ENCODE results near the gene WDR88. TPM values are rescaled to one million over a fixed set of nuclear protein-coding genes. Genes with fewer than 3 reads are reported as not detected.

The WDR88 gene
- total RNA-seq, 3 donors from 2014 or later: not detected

DNA sequence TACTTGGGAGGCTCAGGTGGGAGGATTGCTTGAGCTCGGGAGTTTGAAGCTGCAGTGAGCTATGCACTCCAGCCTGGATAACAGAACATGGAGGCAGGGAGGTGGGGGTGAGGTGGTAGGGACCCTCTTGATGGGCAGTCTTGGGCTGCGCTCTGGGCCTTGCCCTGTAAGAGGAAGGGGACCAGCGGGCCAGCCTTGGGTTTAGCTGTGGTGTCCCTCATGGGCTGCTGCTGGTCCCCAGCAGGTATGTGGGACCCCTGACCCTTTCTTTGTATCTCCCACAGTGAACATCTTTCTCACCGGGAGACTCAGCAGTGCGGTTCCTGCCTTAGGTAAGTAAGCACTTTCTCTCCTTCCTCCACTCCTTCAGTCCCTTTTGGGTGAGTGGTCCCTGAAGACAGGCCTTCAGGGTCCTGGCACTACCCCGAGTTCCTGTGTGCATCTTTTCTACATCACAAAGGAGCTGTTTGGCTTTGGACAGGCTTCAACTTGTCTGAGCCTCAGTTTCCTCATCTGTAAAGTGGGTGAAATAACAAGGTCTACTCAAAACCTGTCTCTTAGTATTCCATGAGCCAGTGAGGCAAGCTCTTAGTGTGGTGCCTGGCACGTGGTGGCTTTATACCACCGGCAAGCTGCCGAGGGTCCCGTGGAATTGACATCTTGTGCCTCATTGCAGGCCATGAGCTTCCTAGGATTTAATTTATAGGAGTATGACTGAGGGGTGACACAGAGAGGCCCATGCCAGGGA, 64.7 kb downstream of the WDR88 start:
- Histone ChIP-seq H3K27me3 (no peaks in the 10 kb centered on the region), H3K4me3 (no peak overlapping the region), H3K27ac (no peak overlapping the region), H3K36me3 (no peaks in the 10 kb centered on the region), H3K9me3 (no peaks in the 10 kb centered on the region), H3K4me1 (peaks cover 0 to 8% of the 10 kb centered on the region in 2 donors)
- DNase-seq (ENCODE audit: low spot score in 2 of 2): no peak
- TF ChIP-seq POLR2AphosphoS5 (IDR thresholded peaks at IDR 0.05): no peak
- no peak for TF ChIP-seq POLR2A (IDR thresholded peaks at IDR 0.05)
- TF ChIP-seq, protein P1, sequence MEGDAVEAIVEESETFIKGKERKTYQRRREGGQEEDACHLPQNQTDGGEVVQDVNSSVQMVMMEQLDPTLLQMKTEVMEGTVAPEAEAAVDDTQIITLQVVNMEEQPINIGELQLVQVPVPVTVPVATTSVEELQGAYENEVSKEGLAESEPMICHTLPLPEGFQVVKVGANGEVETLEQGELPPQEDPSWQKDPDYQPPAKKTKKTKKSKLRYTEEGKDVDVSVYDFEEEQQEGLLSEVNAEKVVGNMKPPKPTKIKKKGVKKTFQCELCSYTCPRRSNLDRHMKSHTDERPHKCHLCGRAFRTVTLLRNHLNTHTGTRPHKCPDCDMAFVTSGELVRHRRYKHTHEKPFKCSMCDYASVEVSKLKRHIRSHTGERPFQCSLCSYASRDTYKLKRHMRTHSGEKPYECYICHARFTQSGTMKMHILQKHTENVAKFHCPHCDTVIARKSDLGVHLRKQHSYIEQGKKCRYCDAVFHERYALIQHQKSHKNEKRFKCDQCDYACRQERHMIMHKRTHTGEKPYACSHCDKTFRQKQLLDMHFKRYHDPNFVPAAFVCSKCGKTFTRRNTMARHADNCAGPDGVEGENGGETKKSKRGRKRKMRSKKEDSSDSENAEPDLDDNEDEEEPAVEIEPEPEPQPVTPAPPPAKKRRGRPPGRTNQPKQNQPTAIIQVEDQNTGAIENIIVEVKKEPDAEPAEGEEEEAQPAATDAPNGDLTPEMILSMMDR (IDR thresholded peaks at IDR 0.05): no peak
- intact Hi-C loops (cut with DNase I; ENCODE audit: low total_unique reads): loop anchor here (5.0 kb wide), 1 partner anchor 569 kb away; no protein-coding TSS in a partner anchor

DNA sequence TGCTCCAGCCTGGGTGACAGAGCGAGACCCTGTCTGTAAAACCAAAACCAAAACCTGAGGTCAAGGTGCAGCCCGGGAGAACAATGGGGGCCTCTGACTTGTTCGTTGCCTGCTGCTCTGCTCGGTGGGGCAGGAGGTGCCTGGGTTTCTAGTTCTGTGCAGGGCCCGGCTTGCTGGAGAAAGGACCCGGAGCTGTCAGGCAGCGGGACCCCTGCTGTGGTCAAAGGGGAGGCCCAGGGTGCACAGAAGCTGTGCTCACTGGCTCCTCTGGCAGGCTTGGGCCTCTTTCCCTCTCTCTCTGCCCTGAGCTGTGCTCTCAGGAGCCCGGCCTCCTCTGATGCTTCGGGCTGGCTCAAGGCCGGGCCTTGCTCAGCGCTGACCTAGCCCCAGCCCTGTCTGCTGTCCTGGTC, 65.7 kb downstream of the WDR88 start:
- no peaks in the 10 kb centered on the region for H3K27me3 ChIP-seq
- no peak overlapping the region for H3K27ac ChIP-seq
- H3K4me3 ChIP-seq: no peak overlapping the region
- H3K36me3 ChIP-seq: no peaks in the 10 kb centered on the region
- DNase-seq (ENCODE audit: low spot score in 2 of 2): no peak
- intact Hi-C loops (cut with DNase I; ENCODE audit: low total_unique reads): loop anchor here (5.0 kb wide), 1 partner anchor 570 kb away; no protein-coding TSS in a partner anchor
- H3K4me1 ChIP-seq: peaks cover 0 to 8% of the 10 kb centered on the region in 2 donors
- H3K9me3 ChIP-seq: no peaks in the 10 kb centered on the region
- no peak for TF ChIP-seq POLR2A (IDR thresholded peaks at IDR 0.05)
- TF ChIP-seq, protein P1 (IDR thresholded peaks at IDR 0.05): no peak
- no peak for TF ChIP-seq POLR2AphosphoS5 (IDR thresholded peaks at IDR 0.05)

GRCh38 chr19:33198169-33198568, 66.3 kb downstream of the WDR88 start:
- Histone ChIP-seq H3K9me3 (no peaks in the 10 kb centered on the region), H3K36me3 (no peaks in the 10 kb centered on the region), H3K4me1 (peaks cover 0 to 8% of the 10 kb centered on the region in 2 donors), H3K27me3 (no peaks in the 10 kb centered on the region), H3K27ac (no peak overlapping the region), H3K4me3 (no peak overlapping the region)
- no peak for TF ChIP-seq POLR2A (IDR thresholded peaks at IDR 0.05)
- TF ChIP-seq, protein P1 (IDR thresholded peaks at IDR 0.05): no peak
- no peak for TF ChIP-seq POLR2AphosphoS5 (IDR thresholded peaks at IDR 0.05)
- no peak for DNase-seq (ENCODE audit: low spot score in 2 of 2)
- intact Hi-C loops (cut with DNase I; ENCODE audit: low total_unique reads): loop anchor here (5.0 kb wide), 1 partner anchor 571 kb away; no protein-coding TSS in a partner anchor

GRCh38 chr19:33199441-33200265, 67.7 kb downstream of the WDR88 start:
- no peak for DNase-seq (ENCODE audit: low spot score in 2 of 2)
- Histone ChIP-seq H3K4me1 (peaks cover 0 to 8% of the 10 kb centered on the region in 2 donors), H3K4me3 (no peak overlapping the region), H3K27me3 (no peaks in the 10 kb centered on the region), H3K9me3 (no peaks in the 10 kb centered on the region), H3K27ac (no peak overlapping the region), H3K36me3 (no peaks in the 10 kb centered on the region)
- TF ChIP-seq, protein P1 (IDR thresholded peaks at IDR 0.05): no peak
- TF ChIP-seq POLR2AphosphoS5 (IDR thresholded peaks at IDR 0.05): no peak
- intact Hi-C loops (cut with DNase I; ENCODE audit: low total_unique reads): loop anchor here (5.0 kb wide), 1 partner anchor 572 kb away; no protein-coding TSS in a partner anchor

DNA sequence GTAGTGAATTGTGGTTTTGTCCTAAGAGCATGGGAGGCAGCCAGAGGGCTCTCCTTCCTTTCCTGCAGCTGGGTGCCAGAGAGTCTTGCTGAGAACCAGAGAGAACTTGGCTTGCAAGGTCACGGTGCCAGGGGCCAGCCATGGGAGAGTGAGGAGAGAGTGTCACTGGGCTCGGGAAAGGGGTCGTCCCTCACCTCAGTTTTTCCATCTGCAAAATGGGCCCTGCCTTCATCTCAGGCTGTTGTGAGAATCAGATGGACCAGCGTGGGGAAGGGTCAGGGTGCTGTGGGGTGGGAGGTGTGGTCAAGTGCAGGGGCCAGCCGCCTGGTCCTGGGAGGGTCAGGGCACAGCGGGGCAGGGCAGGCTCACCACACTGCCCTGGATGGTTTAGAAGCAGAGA, 69.6 kb downstream of the WDR88 start:
- Histone ChIP-seq H3K4me1 (no peaks in the 10 kb centered on the region), H3K36me3 (no peaks in the 10 kb centered on the region), H3K9me3 (no peaks in the 10 kb centered on the region), H3K4me3 (no peak overlapping the region), H3K27me3 (no peaks in the 10 kb centered on the region), H3K27ac (no peak overlapping the region)
- no peak for DNase-seq (ENCODE audit: low spot score in 2 of 2)
- intact Hi-C loops (cut with DNase I; ENCODE audit: low total_unique reads): no loop called here
- TF ChIP-seq, protein P1 (IDR thresholded peaks at IDR 0.05): no peak
- TF ChIP-seq POLR2A (IDR thresholded peaks at IDR 0.05) (no peak), POLR2AphosphoS5 (IDR thresholded peaks at IDR 0.05) (no peak)
